CD14-positive monocyte (primary cell): ENCODE measurements around the gene SRCIN1. TPM values are rescaled to one million over a fixed set of nuclear protein-coding genes. Genes with fewer than 3 reads are reported as not detected.
A peak's percentile ranks its signal among the peaks of the same experiment; 100 is the strongest.

Source experiments
- DNase-seq, 3 donors: peaks; one replicate each; pipeline ENCODE4 v3.0.0-alpha.2; 2011 to 2022
- H2AFZ ChIP-seq: 2 replicates; pipeline ENCODE4 v1.6.0; 2012; ENCODE audit warnings: mild to moderate bottlenecking, low read depth, low read length, inconsistent platforms; ENCODE audit not compliant: insufficient read depth, poor library complexity, severe bottlenecking
- H3K27ac ChIP-seq, 2 donors: 1 replicate in 1 of 2; 2 replicates in 1 of 2; pipeline ENCODE4 v1.5.1; 2012 to 2013; ENCODE audit warnings: low read length in 2 of 2, control low read depth in 1 of 2, inconsistent platforms in 1 of 2, low read depth in 1 of 2, mild to moderate bottlenecking in 1 of 2
- H3K27me3 ChIP-seq, 2 donors: one replicate each; pipeline versions ENCODE4 v1.6.0 to v1.6.1; 2011 to 2013; ENCODE audit warnings: low read length in 2 of 2; ENCODE audit not compliant: control insufficient read depth in 2 of 2, insufficient read depth in 2 of 2
- H3K36me3 ChIP-seq, 2 donors: replicated peaks in 1 of 2; 1 replicate in 1 of 2; 2 replicates in 1 of 2; pipeline versions ENCODE4 v1.5.1 to v1.6.1; 2012 to 2013; ENCODE audit warnings: low read length in 2 of 2, control low read depth in 1 of 2, inconsistent platforms in 1 of 2, mild to moderate bottlenecking in 1 of 2; ENCODE audit not compliant: insufficient read depth in 2 of 2, control insufficient read depth in 1 of 2
- H3K4me1 ChIP-seq, 2 donors: 1 replicate in 1 of 2; 2 replicates in 1 of 2; pipeline versions ENCODE4 v1.5.1 to v1.6.1; 2012 to 2013; ENCODE audit warnings: low read length in 2 of 2, control low read depth in 1 of 2, inconsistent platforms in 1 of 2, mild to moderate bottlenecking in 1 of 2, moderate library complexity in 1 of 2; ENCODE audit not compliant: insufficient read depth in 2 of 2, control insufficient read depth in 1 of 2
- H3K4me2 ChIP-seq: replicated peaks from 2 replicates; pipeline ENCODE3; 2012; ENCODE audit warnings: low read length, moderate library complexity, mild to moderate bottlenecking; ENCODE audit not compliant: poor library complexity, severe bottlenecking; ENCODE audit errors: extremely low read depth
- H3K4me3 ChIP-seq, 3 experiments: fragments of 200-600 bp in 1 of 3; sonication (generic) in 1 of 3; replicated peaks in 1 of 3; 1 replicate in 2 of 3; 2 replicates in 1 of 3; pipeline ENCODE4 v1.5.1; 2011 to 2013; ENCODE audit warnings: low read length in 3 of 3, mild to moderate bottlenecking in 3 of 3, control low read depth in 2 of 3, low read depth in 2 of 3, inconsistent platforms in 1 of 3, moderate library complexity in 1 of 3
- H3K79me2 ChIP-seq: 2 replicates; pipeline ENCODE4 v1.6.0; 2012; ENCODE audit warnings: mild to moderate bottlenecking, control low read depth, inconsistent platforms, low read length, moderate library complexity; ENCODE audit not compliant: insufficient read depth
- H3K9ac ChIP-seq: 2 replicates; pipeline ENCODE4 v1.6.0; 2017; ENCODE audit warnings: low read length, mild to moderate bottlenecking; ENCODE audit not compliant: insufficient read depth, poor library complexity, severe bottlenecking
- H3K9me3 ChIP-seq, 2 donors: replicated peaks in 1 of 2; 1 replicate in 1 of 2; 2 replicates in 1 of 2; pipeline versions ENCODE4 v1.5.1 to v1.6.1; 2012 to 2013; ENCODE audit warnings: low read length in 2 of 2, control low read depth in 1 of 2; ENCODE audit not compliant: control insufficient read depth in 1 of 2, insufficient read depth in 1 of 2
- H4K20me1 ChIP-seq: 2 replicates; pipeline ENCODE4 v1.6.0; 2012; ENCODE audit warnings: mild to moderate bottlenecking, low read length, control low read depth, moderate library complexity; ENCODE audit not compliant: insufficient read depth
- H3K27ac Mint-ChIP-seq, 7 donors: one replicate each; pipeline ENCODE4 v1.8.0; 2020; ENCODE audit warnings: mild to moderate bottlenecking in 7 of 7, mixed read lengths in 7 of 7, moderate library complexity in 6 of 7, inconsistent platforms in 2 of 7
- H3K27me3 Mint-ChIP-seq, 3 donors: one replicate each; pipeline ENCODE4 v1.8.0; 2021 to 2022; ENCODE audit warnings: low read depth in 3 of 3, mild to moderate bottlenecking in 3 of 3, mixed read lengths in 3 of 3, moderate library complexity in 3 of 3, inconsistent platforms in 1 of 3
- H3K36me3 Mint-ChIP-seq, 2 donors: one replicate each; pipeline ENCODE4 v1.8.0; 2020; ENCODE audit warnings: mixed read lengths in 2 of 2, inconsistent platforms in 1 of 2, mild to moderate bottlenecking in 1 of 2
- H3K4me1 Mint-ChIP-seq: one replicate; pipeline ENCODE4 v1.8.0; 2020; ENCODE audit warnings: mild to moderate bottlenecking, mixed read lengths
- H3K4me3 Mint-ChIP-seq, 2 donors: one replicate each; pipeline ENCODE4 v1.8.0; 2020; ENCODE audit warnings: mild to moderate bottlenecking in 2 of 2, mixed read lengths in 2 of 2, moderate library complexity in 1 of 2
- H3K9me3 Mint-ChIP-seq, 7 donors: one replicate each; pipeline ENCODE4 v1.8.0; 2020 to 2022; ENCODE audit warnings: mixed read lengths in 7 of 7, mild to moderate bottlenecking in 6 of 7, moderate library complexity in 6 of 7, inconsistent platforms in 2 of 7
- CTCF ChIP-seq: fragments of 200-600 bp; IDR thresholded peaks from one replicate; pipeline ENCODE4 v1.8.0; 2022; ENCODE audit warnings: antibody characterized with exemption, mild to moderate bottlenecking
- WGBS: methylation state at CpG from one replicate; pipeline ENCODE4 v1.1.5; 2013; ENCODE audit warnings: missing lambda C conversion rate; ENCODE audit not compliant: insufficient coverage; 5-methylcytosine and 5-hydroxymethylcytosine counted together
- intact Hi-C, 2 donors: fragments of 100-400 bp; cut with micrococcal nuclease; formaldehyde crosslinking; loops; one replicate each; pipeline versions ENCODE4 v1.15.0 to v1.15.1; 2023
- polyA plus RNA-seq, 3 donors: library from polyadenylated mRNA; depleted of rRNA in 1 of 3; unstranded in 2 of 3; stranded (reverse) in 1 of 3; fragments of 300-500 nt in 2 of 3; fragments of >200 nt in 1 of 3; fragmentation: Illumina TruSeq in 2 of 3; gene quantifications; 1 replicate in 2 of 3; 2 replicates in 1 of 3; pipeline ENCODE4 v1.2.3, GENCODE V29; 2012 to 2021

Gene SRCIN1
- polyA plus RNA-seq, 3 donors, result 0.01 TPM; not detected in 2

GRCh38 chr17:38603786-38604478, 1.8 kb downstream of the SRCIN1 start:
- H3K36me3 ChIP-seq, result no peaks in the 10 kb centered on the region
- Mint-ChIP-seq H3K4me1 (peaks cover 6% of the 10 kb centered on the region), H3K9me3 (peaks cover 0 to 20% (median 9%) of the 10 kb centered on the region in 7 donors), H3K27me3 (peaks cover 87 to 98% (median 91%) of the 10 kb centered on the region in 3 donors), H3K27ac (no peak overlapping the region), H3K4me3 (peak overlapping the region; percentile 44 to 75), H3K36me3 (no peaks in the 10 kb centered on the region)
- H3K27me3 ChIP-seq, result peaks cover 71 to 94% of the 10 kb centered on the region in 2 donors
- TF ChIP-seq CTCF, result no peak
- H4K20me1 ChIP-seq, result no peaks in the 10 kb centered on the region
- H3K4me1 ChIP-seq, result peaks cover 7 to 10% of the 10 kb centered on the region in 2 donors
- intact Hi-C loops, result no loop called here
- H3K4me2 ChIP-seq, result no peak overlapping the region
- no peak overlapping the region for H3K27ac ChIP-seq
- no peaks in the 10 kb centered on the region for H3K79me2 ChIP-seq
- no peak overlapping the region for H3K9ac ChIP-seq
- no peak for DNase-seq
- WGBS, result 50% methylated on average over 4 of the region's 6 CpGs
- H2AFZ ChIP-seq, result no peak overlapping the region
- peaks cover 0 to 28% of the 10 kb centered on the region in 2 donors for H3K9me3 ChIP-seq
- H3K4me3 ChIP-seq, result no peak overlapping the region

GRCh38 chr17:38602956-38603785, 2.6 kb downstream of the SRCIN1 start:
- no peaks in the 10 kb centered on the region for H3K36me3 Mint-ChIP-seq
- H3K27ac Mint-ChIP-seq, result no peak overlapping the region
- intact Hi-C loops, result no loop called here
- no peak for DNase-seq
- no peak for TF ChIP-seq CTCF
- no peak overlapping the region for H3K27ac ChIP-seq
- WGBS, result no CpG with 5 or more reads among the region's 13 CpGs
- no peak overlapping the region for H3K9ac ChIP-seq
- peaks cover 0 to 17% (median 10%) of the 10 kb centered on the region in 7 donors for H3K9me3 Mint-ChIP-seq
- H3K4me1 Mint-ChIP-seq, result peaks cover 6% of the 10 kb centered on the region
- H2AFZ ChIP-seq, result no peak overlapping the region
- no peaks in the 10 kb centered on the region for H3K79me2 ChIP-seq
- no peaks in the 10 kb centered on the region for H3K36me3 ChIP-seq
- peaks cover 87 to 98% (median 91%) of the 10 kb centered on the region in 3 donors for H3K27me3 Mint-ChIP-seq
- peaks cover 0 to 28% of the 10 kb centered on the region in 2 donors for H3K9me3 ChIP-seq
- no peak overlapping the region for H3K4me2 ChIP-seq
- H3K4me1 ChIP-seq, result peaks cover 7 to 10% of the 10 kb centered on the region in 2 donors
- H4K20me1 ChIP-seq, result peaks cover 5% of the 10 kb centered on the region
- no peak overlapping the region for H3K4me3 ChIP-seq
- H3K27me3 ChIP-seq, result peaks cover 71 to 94% of the 10 kb centered on the region in 2 donors
- H3K4me3 Mint-ChIP-seq, result peak overlapping the region in 1 of 2 donors; percentile 70
